ENCODE measurements around the gene TBPL2.

TBPL2 gene

DNA sequence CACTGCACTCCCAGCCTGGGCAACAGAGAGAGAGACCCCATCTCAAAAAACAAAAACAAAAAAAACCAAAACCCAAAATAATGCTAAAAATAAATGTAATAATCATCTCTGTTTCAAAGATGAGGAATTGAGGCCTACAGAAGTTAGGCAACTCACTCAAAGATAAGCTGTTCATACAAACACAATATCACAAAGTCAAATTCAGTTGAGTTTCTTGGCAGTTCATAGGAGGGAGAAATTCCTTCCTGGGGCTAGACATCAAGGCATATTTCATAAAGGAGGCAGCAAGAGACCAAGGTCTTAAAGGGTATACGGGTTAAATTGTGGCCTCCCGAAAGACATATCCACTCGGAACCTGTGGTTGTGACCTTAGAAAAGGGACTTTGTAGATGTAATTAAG lies 8.7 kb upstream of the TBPL2 start:
- no peaks in the 10 kb centered on the region for H3K27me3 ChIP-seq (ENCODE audit: insufficient read depth, poor library complexity, severe bottlenecking)
- H3K4me3 ChIP-seq (replicated peaks; ENCODE audit: insufficient read depth, low read length) = no peak overlapping the region
- DNase-seq (ENCODE audit: low read depth in 1 of 2, low spot score in 1 of 2) = no peak
- TF ChIP-seq, protein P1, sequence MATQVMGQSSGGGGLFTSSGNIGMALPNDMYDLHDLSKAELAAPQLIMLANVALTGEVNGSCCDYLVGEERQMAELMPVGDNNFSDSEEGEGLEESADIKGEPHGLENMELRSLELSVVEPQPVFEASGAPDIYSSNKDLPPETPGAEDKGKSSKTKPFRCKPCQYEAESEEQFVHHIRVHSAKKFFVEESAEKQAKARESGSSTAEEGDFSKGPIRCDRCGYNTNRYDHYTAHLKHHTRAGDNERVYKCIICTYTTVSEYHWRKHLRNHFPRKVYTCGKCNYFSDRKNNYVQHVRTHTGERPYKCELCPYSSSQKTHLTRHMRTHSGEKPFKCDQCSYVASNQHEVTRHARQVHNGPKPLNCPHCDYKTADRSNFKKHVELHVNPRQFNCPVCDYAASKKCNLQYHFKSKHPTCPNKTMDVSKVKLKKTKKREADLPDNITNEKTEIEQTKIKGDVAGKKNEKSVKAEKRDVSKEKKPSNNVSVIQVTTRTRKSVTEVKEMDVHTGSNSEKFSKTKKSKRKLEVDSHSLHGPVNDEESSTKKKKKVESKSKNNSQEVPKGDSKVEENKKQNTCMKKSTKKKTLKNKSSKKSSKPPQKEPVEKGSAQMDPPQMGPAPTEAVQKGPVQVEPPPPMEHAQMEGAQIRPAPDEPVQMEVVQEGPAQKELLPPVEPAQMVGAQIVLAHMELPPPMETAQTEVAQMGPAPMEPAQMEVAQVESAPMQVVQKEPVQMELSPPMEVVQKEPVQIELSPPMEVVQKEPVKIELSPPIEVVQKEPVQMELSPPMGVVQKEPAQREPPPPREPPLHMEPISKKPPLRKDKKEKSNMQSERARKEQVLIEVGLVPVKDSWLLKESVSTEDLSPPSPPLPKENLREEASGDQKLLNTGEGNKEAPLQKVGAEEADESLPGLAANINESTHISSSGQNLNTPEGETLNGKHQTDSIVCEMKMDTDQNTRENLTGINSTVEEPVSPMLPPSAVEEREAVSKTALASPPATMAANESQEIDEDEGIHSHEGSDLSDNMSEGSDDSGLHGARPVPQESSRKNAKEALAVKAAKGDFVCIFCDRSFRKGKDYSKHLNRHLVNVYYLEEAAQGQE (IDR thresholded peaks at IDR 0.05; ENCODE audit: insufficient replicate concordance, low read depth) = no peak
- no peak for TF ChIP-seq CTCF (IDR thresholded peaks at IDR 0.05; ENCODE audit: insufficient read depth, low read length)
- no peak for TF ChIP-seq SPI1 (IDR thresholded peaks at IDR 0.05; ENCODE audit: borderline replicate concordance, low read depth)
- no peak for TF ChIP-seq POLR2AphosphoS5 (IDR thresholded peaks at IDR 0.05; ENCODE audit: low read depth)
- TF ChIP-seq GABPA (IDR thresholded peaks at IDR 0.05; ENCODE audit: low read depth) = no peak
- no peak overlapping the region for H3K27ac ChIP-seq (replicated peaks)

DNA sequence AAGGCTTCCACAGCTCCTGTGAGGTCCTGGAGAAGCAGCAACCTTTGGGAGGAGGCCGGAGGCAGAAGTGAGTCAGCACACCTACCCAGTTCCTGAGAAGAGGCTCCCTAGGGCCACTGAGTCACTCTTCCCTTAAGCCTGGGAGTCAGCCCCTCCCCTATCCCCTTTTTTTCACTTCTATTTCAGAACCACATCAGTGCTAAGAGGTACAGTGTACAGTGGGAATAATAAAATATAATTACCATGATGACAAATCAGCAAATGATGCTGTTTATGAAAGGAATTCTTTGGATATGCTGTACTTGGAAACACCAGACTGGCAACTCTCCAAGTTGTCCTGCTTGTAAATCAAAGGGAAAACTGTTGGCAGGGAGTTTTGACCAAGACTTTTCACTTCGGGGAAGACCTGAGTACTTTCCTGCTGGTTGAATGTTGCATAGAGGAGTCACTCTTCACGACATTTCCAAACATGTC lies 7.8 kb upstream of the TBPL2 start:
- no peak overlapping the region for H3K27ac ChIP-seq (replicated peaks)
- no peak for DNase-seq (ENCODE audit: low read depth in 1 of 2, low spot score in 1 of 2)

GRCh38 chr14:55446833-55447232 lies 6.4 kb upstream of the TBPL2 start:
- Histone ChIP-seq H3K27ac (replicated peaks) (no peak overlapping the region), H3K4me3 (replicated peaks; ENCODE audit: insufficient read depth, low read length) (no peak overlapping the region), H3K27me3 (ENCODE audit: insufficient read depth, poor library complexity, severe bottlenecking) (no peaks in the 10 kb centered on the region)
- no peak for DNase-seq (ENCODE audit: low read depth in 1 of 2, low spot score in 1 of 2)
- no peak for TF ChIP-seq GABPA (IDR thresholded peaks at IDR 0.05; ENCODE audit: low read depth)
- TF ChIP-seq SPI1 (IDR thresholded peaks at IDR 0.05; ENCODE audit: borderline replicate concordance, low read depth) = no peak
- TF ChIP-seq POLR2AphosphoS5 (IDR thresholded peaks at IDR 0.05; ENCODE audit: low read depth) = no peak
- TF ChIP-seq, protein P1 (IDR thresholded peaks at IDR 0.05; ENCODE audit: insufficient replicate concordance, low read depth) = no peak
- no peak for TF ChIP-seq CTCF (IDR thresholded peaks at IDR 0.05; ENCODE audit: insufficient read depth, low read length)

More for the DNA sequence above, 7.8 kb upstream of the TBPL2 start:
- no peaks in the 10 kb centered on the region for H3K27me3 ChIP-seq (ENCODE audit: insufficient read depth, poor library complexity, severe bottlenecking)
- H3K4me3 ChIP-seq (replicated peaks; ENCODE audit: insufficient read depth, low read length) = no peak overlapping the region
- TF ChIP-seq, protein P1 (IDR thresholded peaks at IDR 0.05; ENCODE audit: insufficient replicate concordance, low read depth) = no peak
- TF ChIP-seq GABPA (IDR thresholded peaks at IDR 0.05; ENCODE audit: low read depth) = no peak
- TF ChIP-seq SPI1 (IDR thresholded peaks at IDR 0.05; ENCODE audit: borderline replicate concordance, low read depth) = no peak
- no peak for TF ChIP-seq CTCF (IDR thresholded peaks at IDR 0.05; ENCODE audit: insufficient read depth, low read length)
- no peak for TF ChIP-seq POLR2AphosphoS5 (IDR thresholded peaks at IDR 0.05; ENCODE audit: low read depth)
